K562 (cell line): ENCODE data around the gene HSD17B3. TPM values are rescaled to one million over a fixed set of nuclear protein-coding genes. Genes with fewer than 3 reads are reported as not detected.
A peak's percentile ranks its signal among the peaks of the same experiment; 100 is the strongest.

ENCODE experiments used
- ASH1L ChIP-seq: fragments of 450-650 bp; IDR thresholded peaks from 2 replicates; pipeline ENCODE4 v1.6.1; 2018; ENCODE audit warnings: borderline replicate concordance, mild to moderate bottlenecking, low read depth; ENCODE audit not compliant: partially characterized antibody
- ATF1 ChIP-seq, 2 experiments: fragments of 450-650 bp in 1 of 2; IDR thresholded peaks; 2 replicates each; pipeline ENCODE4 v1.6.1; 2016; ENCODE audit warnings: missing compliant biosample characterization in 1 of 2, missing genetic modification characterization in 1 of 2
- MAFF ChIP-seq: IDR thresholded peaks from 2 replicates; pipeline ENCODE4 v1.6.1; 2012; ENCODE audit warnings: low read length, improper control_type of control experiment
- SRSF3 ChIP-seq: fragments of 200-400 bp; formaldehyde crosslinking; IDR thresholded peaks from 2 replicates; pipeline ENCODE4 v1.6.1; 2016; ENCODE audit warnings: mild to moderate bottlenecking, low read length, moderate library complexity; ENCODE audit not compliant: insufficient read depth
- ZNF3 ChIP-seq: fragments of 250-450 bp; sonication (Bioruptor Pico); IDR thresholded peaks from 2 replicates; pipeline ENCODE4 v1.5.0; 2021; ENCODE audit warnings: mild to moderate bottlenecking, moderate library complexity
- ZSCAN29 ChIP-seq: fragments of 450-650 bp; IDR thresholded peaks from 2 replicates; pipeline ENCODE4 v1.6.1; 2017
- polyA plus RNA-seq, 8 experiments: library from polyadenylated mRNA; depleted of rRNA in 4 of 8; stranded (reverse) in 5 of 8; unstranded in 3 of 8; fragments of >200 nt; fragmentation: Nextera tagmentation in 2 of 8; fragmentation: Illumina TruSeq in 1 of 8; extraction: Ambion mirVana in 2 of 8; extraction: Trizol in 1 of 8; gene quantifications; 2 replicates each; pipeline versions ENCODE4 v1.2.1 to v1.2.3, GENCODE V29; 2011 to 2014; ENCODE audit warnings: inconsistent platforms in 1 of 8, missing spikeins in 1 of 8
- total RNA-seq, 7 experiments: library from RNA; depleted of rRNA in 6 of 7; stranded (reverse); fragments of >200 nt in 6 of 7; fragmentation: Illumina TruSeq in 2 of 7; extraction: Trizol in 2 of 7; gene quantifications; 2 replicates each; pipeline versions ENCODE4 v1.2.1 to v1.2.3, GENCODE V29; 2011 to 2021; ENCODE audit warnings: low replicate concordance in 1 of 7
- TF ChIP-seq, protein P1 (sequence below), 2 experiments: fragments of 450-650 bp; formaldehyde crosslinking in 1 of 2; IDR thresholded peaks; 2 replicates each; pipeline versions ENCODE4 v1.4.0 to v1.6.1; 2014 to 2020; ENCODE audit warnings: mild to moderate bottlenecking in 2 of 2, borderline replicate concordance in 1 of 2, low read depth in 1 of 2
- TF ChIP-seq, protein P2 (sequence below): fragments of 450-650 bp; IDR thresholded peaks from 2 replicates; pipeline ENCODE4 v1.6.1; 2014; ENCODE audit warnings: low read depth, mild to moderate bottlenecking, moderate library complexity, borderline replicate concordance
- TF ChIP-seq, protein P3 (sequence below): sonication (generic); formaldehyde crosslinking; IDR thresholded peaks from 2 replicates; pipeline ENCODE4 v1.5.0; 2020; ENCODE audit warnings: missing genetic modification reagents
- TF ChIP-seq, protein P4 (sequence below): fragments of 200-800 bp; sonication (Bioruptor generic); IDR thresholded peaks from 2 replicates; pipeline ENCODE4 v1.6.1; 2016; ENCODE audit warnings: missing genetic modification characterization, missing compliant biosample characterization

HSD17B3 gene
- total and polyA plus RNA-seq, 9 of the 15 experiments (the other 6 are each of a cell fraction or from before 2014, with no cell fraction given) = not detected

DNA sequence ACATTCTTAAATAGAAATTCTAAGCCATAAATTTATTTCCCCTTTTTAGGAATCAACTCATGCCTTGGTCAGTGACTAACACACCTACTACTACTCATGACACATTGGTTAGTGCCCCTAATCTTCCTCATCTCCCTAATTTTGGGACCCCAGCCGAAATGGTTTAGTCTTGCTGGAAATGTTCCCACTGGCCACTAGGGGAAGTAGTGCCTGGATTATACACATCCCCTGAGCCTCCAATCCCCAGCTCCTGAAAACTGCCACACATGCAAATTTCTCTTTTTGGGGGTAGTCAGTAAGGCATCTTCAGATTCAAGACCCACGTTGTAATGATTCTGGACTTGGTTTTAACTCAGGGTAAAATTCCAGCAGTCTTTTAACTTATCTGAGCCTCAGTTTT is 79.8 kb downstream of the HSD17B3 start (continued):
- TF ChIP-seq, protein P1, sequence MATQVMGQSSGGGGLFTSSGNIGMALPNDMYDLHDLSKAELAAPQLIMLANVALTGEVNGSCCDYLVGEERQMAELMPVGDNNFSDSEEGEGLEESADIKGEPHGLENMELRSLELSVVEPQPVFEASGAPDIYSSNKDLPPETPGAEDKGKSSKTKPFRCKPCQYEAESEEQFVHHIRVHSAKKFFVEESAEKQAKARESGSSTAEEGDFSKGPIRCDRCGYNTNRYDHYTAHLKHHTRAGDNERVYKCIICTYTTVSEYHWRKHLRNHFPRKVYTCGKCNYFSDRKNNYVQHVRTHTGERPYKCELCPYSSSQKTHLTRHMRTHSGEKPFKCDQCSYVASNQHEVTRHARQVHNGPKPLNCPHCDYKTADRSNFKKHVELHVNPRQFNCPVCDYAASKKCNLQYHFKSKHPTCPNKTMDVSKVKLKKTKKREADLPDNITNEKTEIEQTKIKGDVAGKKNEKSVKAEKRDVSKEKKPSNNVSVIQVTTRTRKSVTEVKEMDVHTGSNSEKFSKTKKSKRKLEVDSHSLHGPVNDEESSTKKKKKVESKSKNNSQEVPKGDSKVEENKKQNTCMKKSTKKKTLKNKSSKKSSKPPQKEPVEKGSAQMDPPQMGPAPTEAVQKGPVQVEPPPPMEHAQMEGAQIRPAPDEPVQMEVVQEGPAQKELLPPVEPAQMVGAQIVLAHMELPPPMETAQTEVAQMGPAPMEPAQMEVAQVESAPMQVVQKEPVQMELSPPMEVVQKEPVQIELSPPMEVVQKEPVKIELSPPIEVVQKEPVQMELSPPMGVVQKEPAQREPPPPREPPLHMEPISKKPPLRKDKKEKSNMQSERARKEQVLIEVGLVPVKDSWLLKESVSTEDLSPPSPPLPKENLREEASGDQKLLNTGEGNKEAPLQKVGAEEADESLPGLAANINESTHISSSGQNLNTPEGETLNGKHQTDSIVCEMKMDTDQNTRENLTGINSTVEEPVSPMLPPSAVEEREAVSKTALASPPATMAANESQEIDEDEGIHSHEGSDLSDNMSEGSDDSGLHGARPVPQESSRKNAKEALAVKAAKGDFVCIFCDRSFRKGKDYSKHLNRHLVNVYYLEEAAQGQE (IDR thresholded peaks at IDR 0.05; ENCODE audit: borderline replicate concordance) = 0 out of 2 replicates have a peak, but pooled peaks have one; percentile 7
- TF ChIP-seq, protein P1 (CRISPR knock-in tag; IDR thresholded peaks at IDR 0.05; ENCODE audit: low read depth) = no peak
- TF ChIP-seq, protein P2, sequence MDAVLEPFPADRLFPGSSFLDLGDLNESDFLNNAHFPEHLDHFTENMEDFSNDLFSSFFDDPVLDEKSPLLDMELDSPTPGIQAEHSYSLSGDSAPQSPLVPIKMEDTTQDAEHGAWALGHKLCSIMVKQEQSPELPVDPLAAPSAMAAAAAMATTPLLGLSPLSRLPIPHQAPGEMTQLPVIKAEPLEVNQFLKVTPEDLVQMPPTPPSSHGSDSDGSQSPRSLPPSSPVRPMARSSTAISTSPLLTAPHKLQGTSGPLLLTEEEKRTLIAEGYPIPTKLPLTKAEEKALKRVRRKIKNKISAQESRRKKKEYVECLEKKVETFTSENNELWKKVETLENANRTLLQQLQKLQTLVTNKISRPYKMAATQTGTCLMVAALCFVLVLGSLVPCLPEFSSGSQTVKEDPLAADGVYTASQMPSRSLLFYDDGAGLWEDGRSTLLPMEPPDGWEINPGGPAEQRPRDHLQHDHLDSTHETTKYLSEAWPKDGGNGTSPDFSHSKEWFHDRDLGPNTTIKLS = no peak
- no peak for TF ChIP-seq ASH1L
- TF ChIP-seq, protein P3, sequence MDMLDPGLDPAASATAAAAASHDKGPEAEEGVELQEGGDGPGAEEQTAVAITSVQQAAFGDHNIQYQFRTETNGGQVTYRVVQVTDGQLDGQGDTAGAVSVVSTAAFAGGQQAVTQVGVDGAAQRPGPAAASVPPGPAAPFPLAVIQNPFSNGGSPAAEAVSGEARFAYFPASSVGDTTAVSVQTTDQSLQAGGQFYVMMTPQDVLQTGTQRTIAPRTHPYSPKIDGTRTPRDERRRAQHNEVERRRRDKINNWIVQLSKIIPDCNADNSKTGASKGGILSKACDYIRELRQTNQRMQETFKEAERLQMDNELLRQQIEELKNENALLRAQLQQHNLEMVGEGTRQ (CRISPR knock-in tag) = no peak
- peak; percentile 16; the same call in 1 of the 2 replicates for TF ChIP-seq MAFF
- no peak for TF ChIP-seq ATF1 (CRISPR knock-in tag; IDR thresholded peaks at IDR 0.05)
- no peak for TF ChIP-seq ATF1 (tag; IDR thresholded peaks at IDR 0.05)
- TF ChIP-seq ZNF3 (CRISPR knock-in tag) = no peak
- no peak for TF ChIP-seq ZSCAN29
- no peak for TF ChIP-seq SRSF3
- TF ChIP-seq, protein P4, sequence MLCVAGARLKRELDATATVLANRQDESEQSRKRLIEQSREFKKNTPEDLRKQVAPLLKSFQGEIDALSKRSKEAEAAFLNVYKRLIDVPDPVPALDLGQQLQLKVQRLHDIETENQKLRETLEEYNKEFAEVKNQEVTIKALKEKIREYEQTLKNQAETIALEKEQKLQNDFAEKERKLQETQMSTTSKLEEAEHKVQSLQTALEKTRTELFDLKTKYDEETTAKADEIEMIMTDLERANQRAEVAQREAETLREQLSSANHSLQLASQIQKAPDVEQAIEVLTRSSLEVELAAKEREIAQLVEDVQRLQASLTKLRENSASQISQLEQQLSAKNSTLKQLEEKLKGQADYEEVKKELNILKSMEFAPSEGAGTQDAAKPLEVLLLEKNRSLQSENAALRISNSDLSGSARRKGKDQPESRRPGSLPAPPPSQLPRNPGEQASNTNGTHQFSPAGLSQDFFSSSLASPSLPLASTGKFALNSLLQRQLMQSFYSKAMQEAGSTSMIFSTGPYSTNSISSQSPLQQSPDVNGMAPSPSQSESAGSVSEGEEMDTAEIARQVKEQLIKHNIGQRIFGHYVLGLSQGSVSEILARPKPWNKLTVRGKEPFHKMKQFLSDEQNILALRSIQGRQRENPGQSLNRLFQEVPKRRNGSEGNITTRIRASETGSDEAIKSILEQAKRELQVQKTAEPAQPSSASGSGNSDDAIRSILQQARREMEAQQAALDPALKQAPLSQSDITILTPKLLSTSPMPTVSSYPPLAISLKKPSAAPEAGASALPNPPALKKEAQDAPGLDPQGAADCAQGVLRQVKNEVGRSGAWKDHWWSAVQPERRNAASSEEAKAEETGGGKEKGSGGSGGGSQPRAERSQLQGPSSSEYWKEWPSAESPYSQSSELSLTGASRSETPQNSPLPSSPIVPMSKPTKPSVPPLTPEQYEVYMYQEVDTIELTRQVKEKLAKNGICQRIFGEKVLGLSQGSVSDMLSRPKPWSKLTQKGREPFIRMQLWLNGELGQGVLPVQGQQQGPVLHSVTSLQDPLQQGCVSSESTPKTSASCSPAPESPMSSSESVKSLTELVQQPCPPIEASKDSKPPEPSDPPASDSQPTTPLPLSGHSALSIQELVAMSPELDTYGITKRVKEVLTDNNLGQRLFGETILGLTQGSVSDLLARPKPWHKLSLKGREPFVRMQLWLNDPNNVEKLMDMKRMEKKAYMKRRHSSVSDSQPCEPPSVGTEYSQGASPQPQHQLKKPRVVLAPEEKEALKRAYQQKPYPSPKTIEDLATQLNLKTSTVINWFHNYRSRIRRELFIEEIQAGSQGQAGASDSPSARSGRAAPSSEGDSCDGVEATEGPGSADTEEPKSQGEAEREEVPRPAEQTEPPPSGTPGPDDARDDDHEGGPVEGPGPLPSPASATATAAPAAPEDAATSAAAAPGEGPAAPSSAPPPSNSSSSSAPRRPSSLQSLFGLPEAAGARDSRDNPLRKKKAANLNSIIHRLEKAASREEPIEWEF (CRISPR knock-in tag) = no peak
